CD4-positive, alpha-beta T cell (primary cell): Measurements from ENCODE around the gene ERP44. TPM values are rescaled to one million over a fixed set of nuclear protein-coding genes. Genes with fewer than 3 reads are reported as not detected.

Source experiments
- ATAC-seq: fragments of 200-7000 bp; cut with Tn5 transposase; one replicate; pipeline ENCODE4 v1.10.0; 2022; ENCODE audit warnings: mild to moderate bottlenecking; ENCODE audit not compliant: poor library complexity
- CTCF ChIA-PET: fragments of 350-600 bp; sonication (Branson Sonifier 250); formaldehyde crosslinking; loops from one replicate; lab custom pipeline; 2021; ENCODE audit warnings: antibody characterized with exemption, inconsistent platforms; lab: Charles Lee
- POLR2A ChIA-PET: fragments of 350-600 bp; sonication (Branson Sonifier 250); formaldehyde crosslinking; loops from one replicate; lab custom pipeline; 2021; ENCODE audit warnings: antibody characterized with exemption, inconsistent platforms; lab: Charles Lee
- DNase-seq, 14 experiments: peaks; one replicate each; pipeline ENCODE4 v3.0.0-alpha.2; 2013 to 2020; ENCODE audit warnings: mixed read lengths in 2 of 14
- H3K27ac ChIP-seq, 2 donors: one replicate each; pipeline versions ENCODE4 v1.5.1 to v1.7.0; 2013; ENCODE audit warnings: low read length in 2 of 2, low read depth in 1 of 2, mild to moderate bottlenecking in 1 of 2
- H3K27me3 ChIP-seq, 2 experiments: 1 replicate in 1 of 2; 2 replicates in 1 of 2; pipeline versions ENCODE4 v1.6.1 to v1.7.0; 2013; ENCODE audit warnings: low read length in 2 of 2, control low read depth in 1 of 2, mild to moderate bottlenecking in 1 of 2, moderate library complexity in 1 of 2; ENCODE audit not compliant: insufficient read depth in 2 of 2, control insufficient read depth in 1 of 2
- H3K36me3 ChIP-seq: one replicate; pipeline ENCODE4 v1.6.1; 2013; ENCODE audit warnings: low read length, control low read depth; ENCODE audit not compliant: insufficient read depth
- H3K4me1 ChIP-seq: one replicate; pipeline ENCODE4 v1.6.1; 2013; ENCODE audit warnings: low read length, control low read depth; ENCODE audit not compliant: insufficient read depth
- H3K4me3 ChIP-seq: one replicate; pipeline ENCODE4 v1.5.1; 2013; ENCODE audit warnings: mild to moderate bottlenecking, low read length, moderate library complexity
- H3K9me3 ChIP-seq, 2 experiments: 1 replicate in 1 of 2; 2 replicates in 1 of 2; pipeline versions ENCODE4 v1.6.1 to v1.7.0; 2013; ENCODE audit warnings: low read length in 2 of 2, mild to moderate bottlenecking in 2 of 2, control low read depth in 1 of 2, moderate library complexity in 1 of 2; ENCODE audit not compliant: control insufficient read depth in 1 of 2, insufficient read depth in 1 of 2
- H3K27ac Mint-ChIP-seq: one replicate; pipeline ENCODE4 v1.8.0; 2020; ENCODE audit warnings: mixed read lengths
- H3K27me3 Mint-ChIP-seq: one replicate; pipeline ENCODE4 v1.8.0; 2021; ENCODE audit warnings: mixed read lengths
- H3K36me3 Mint-ChIP-seq: one replicate; pipeline ENCODE4 v1.8.0; 2021; ENCODE audit warnings: low read depth, mixed read lengths
- H3K4me1 Mint-ChIP-seq: one replicate; pipeline ENCODE4 v1.8.0; 2021; ENCODE audit warnings: low read depth, mixed read lengths
- H3K4me3 Mint-ChIP-seq: one replicate; pipeline ENCODE4 v1.8.0; 2020; ENCODE audit warnings: mild to moderate bottlenecking, mixed read lengths
- H3K9me3 Mint-ChIP-seq: one replicate; pipeline ENCODE4 v1.8.0; 2020; ENCODE audit warnings: mixed read lengths
- CTCF ChIP-seq: fragments of 200-600 bp; IDR thresholded peaks from one replicate; pipeline ENCODE4 v1.8.0; 2022; ENCODE audit warnings: antibody characterized with exemption, mild to moderate bottlenecking
- intact Hi-C, 2 experiments: fragments of 100-400 bp; cut with DNase I in 1 of 2; cut with micrococcal nuclease in 1 of 2; formaldehyde crosslinking; loops; one replicate each; pipeline versions ENCODE4 v1.15.1 to v1.9.0; 2023 to 2025; cut with DNase I, micrococcal nuclease
- total RNA-seq, 174 experiments: library from RNA in 2 of 174; stranded (reverse) in 2 of 174; gene quantifications; one replicate each; pipeline ENCODE4 v1.2.3 and lab custom pipeline; 2021 to 2026

The ERP44 gene
- total RNA-seq, 2 experiments from 2014 or later, result 6.8 to 7.1 TPM

- POLR2A ChIA-PET, result no interaction called here
- peaks cover 77% of the 10 kb centered on the region for H3K36me3 Mint-ChIP-seq
Measured at GRCh38 chr9:100052375-100052774, 46.4 kb downstream of the ERP44 start.

GRCh38 chr9:100049551-100049950 is 49.2 kb downstream of the ERP44 start:
- DNase-seq (no peak), ATAC-seq (no peak)
- Histone ChIP-seq H3K36me3 (peaks cover 20% of the 10 kb centered on the region), H3K4me3 (no peak overlapping the region), H3K4me1 (no peaks in the 10 kb centered on the region), H3K27ac (no peak overlapping the region), H3K9me3 (no peaks in the 10 kb centered on the region), H3K27me3 (no peaks in the 10 kb centered on the region)
- no peak overlapping the region for H3K4me3 Mint-ChIP-seq
- TF ChIP-seq CTCF, result no peak
- H3K9me3 Mint-ChIP-seq, result no peaks in the 10 kb centered on the region
- no peak overlapping the region for H3K27ac Mint-ChIP-seq
- peaks cover 13% of the 10 kb centered on the region for H3K4me1 Mint-ChIP-seq
- intact Hi-C loops, result no loop called here
- H3K27me3 Mint-ChIP-seq, result no peaks in the 10 kb centered on the region
- CTCF ChIA-PET, result interaction anchor here (1.0 kb wide), 1 partner anchor 10 kb away, joined by 3 read pairs; no protein-coding TSS in a partner anchor
- H3K36me3 Mint-ChIP-seq, result peaks cover 73% of the 10 kb centered on the region
- POLR2A ChIA-PET, result no interaction called here

More at GRCh38 chr9:100052375-100052774, 46.4 kb downstream of the ERP44 start:
- DNase-seq, result no peak
- CTCF ChIA-PET, result no interaction called here
- Histone ChIP-seq H3K27me3 (no peaks in the 10 kb centered on the region), H3K9me3 (no peaks in the 10 kb centered on the region), H3K4me3 (no peak overlapping the region), H3K4me1 (no peaks in the 10 kb centered on the region), H3K36me3 (peaks cover 29% of the 10 kb centered on the region), H3K27ac (no peak overlapping the region)
- Mint-ChIP-seq H3K27me3 (no peaks in the 10 kb centered on the region), H3K4me1 (peaks cover 6% of the 10 kb centered on the region), H3K9me3 (no peaks in the 10 kb centered on the region), H3K27ac (no peak overlapping the region), H3K4me3 (no peak overlapping the region)
- ATAC-seq, result no peak
- intact Hi-C loops, result no loop called here
- TF ChIP-seq CTCF, result no peak

- no peak for TF ChIP-seq CTCF
- Mint-ChIP-seq H3K4me1 (peaks cover 62% of the 10 kb centered on the region), H3K36me3 (peaks cover 92% of the 10 kb centered on the region), H3K9me3 (peaks cover 20% of the 10 kb centered on the region), H3K27me3 (no peaks in the 10 kb centered on the region), H3K27ac (no peak overlapping the region), H3K4me3 (no peak overlapping the region)
- Histone ChIP-seq H3K4me1 (peaks cover 11% of the 10 kb centered on the region), H3K9me3 (peaks cover 0 to 3% of the 10 kb centered on the region in 2 experiments), H3K27me3 (no peaks in the 10 kb centered on the region), H3K27ac (no peak overlapping the region), H3K36me3 (peaks cover 11% of the 10 kb centered on the region), H3K4me3 (no peak overlapping the region)
- intact Hi-C loops, result no loop called here
- ATAC-seq, result no peak
- no peak for DNase-seq
- POLR2A ChIA-PET, result no interaction called here
- CTCF ChIA-PET, result no interaction called here
Measured at GRCh38 chr9:100038472-100038871, 60.3 kb downstream of the ERP44 start.
